HG03103 (cell line): ENCODE measurements around the gene NCK1.
"Not testable (repeated sequence)": the region's sequence is repeated elsewhere in the genome, so short reads cannot be mapped to it uniquely, and the experiment has no call there.

Source experiments
- ATAC-seq: cut with Tn5 transposase; IDR thresholded peaks from one replicate; pipeline ENCODE4 v1.9.1; 2021; ENCODE audit warnings: low read depth; ENCODE audit not compliant: unreplicated experiment

NCK1 gene

DNA sequence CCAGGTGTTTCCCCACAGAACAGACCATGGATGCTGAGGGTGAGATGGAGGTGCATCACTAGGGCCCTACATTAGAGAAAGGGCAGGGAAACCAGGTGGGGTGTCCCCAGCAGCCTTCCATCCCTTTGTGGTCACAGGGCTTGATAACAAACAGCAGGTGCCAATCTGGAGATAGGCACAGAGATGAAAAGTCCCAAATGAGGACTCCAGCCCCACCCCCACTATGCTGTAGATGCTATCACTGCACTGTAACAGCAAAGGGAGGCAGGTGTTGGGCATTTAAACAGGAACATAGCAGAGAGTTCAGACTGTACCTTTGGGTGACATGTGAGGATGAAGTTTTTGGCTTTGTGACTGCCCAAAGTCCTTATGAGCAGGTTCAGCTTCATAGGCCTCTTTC, 117.2 kb downstream of the NCK1 start:
- no peak for ATAC-seq

DNA sequence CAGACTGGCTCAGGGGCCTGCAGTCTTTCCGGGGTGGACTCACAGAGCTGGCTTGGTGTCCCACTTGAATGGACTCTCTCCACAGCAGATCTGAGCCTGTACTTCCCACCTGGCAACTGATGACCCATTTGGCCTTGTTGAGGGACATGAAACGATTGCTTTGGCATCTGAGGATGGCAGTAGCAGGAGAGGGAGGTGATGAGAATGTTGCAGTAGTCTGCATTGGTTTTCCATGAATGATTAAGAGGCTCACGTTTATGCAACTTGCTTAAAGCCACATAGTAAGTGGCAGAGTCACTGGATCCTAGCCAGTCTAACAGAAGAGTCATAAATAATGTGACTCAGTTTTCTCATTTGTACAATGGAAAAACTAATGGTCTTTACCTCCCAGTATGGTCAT, 117.7 kb downstream of the NCK1 start:
- no peak for ATAC-seq

- ATAC-seq, result no peak
These were observed 120.0 kb downstream of the NCK1 start for GRCh38 chr3:136982033-136982432.

DNA sequence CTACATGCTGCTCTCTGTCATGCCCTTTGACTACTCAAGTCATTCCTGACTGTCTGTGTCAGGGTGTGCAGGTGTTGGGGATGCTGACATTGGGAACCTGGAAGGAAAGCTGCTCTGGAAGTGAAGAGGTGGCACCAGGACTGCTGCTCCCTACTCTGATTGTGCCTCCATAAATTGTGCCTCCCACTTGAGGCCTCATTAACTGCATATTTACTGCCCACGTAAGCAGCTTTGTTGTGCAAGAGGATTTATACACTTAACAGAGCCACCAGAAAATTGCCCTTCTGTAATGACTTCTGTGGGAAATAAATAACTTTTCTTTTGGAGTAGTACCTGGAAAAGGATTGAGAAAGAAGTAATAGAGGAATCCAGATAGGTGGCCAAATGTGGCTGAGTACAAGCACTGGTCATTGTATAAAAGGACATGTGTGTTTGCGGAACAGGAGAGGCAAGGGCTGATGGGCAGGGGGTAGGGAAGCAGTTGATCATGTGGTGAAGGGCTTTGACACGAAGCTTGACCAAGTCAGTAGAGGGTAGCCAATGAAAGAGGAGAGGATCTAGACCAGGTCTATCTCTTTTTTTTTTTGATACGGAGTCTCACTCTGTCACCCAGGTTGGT, 120.6 kb downstream of the NCK1 start:
- ATAC-seq, result no peak

DNA sequence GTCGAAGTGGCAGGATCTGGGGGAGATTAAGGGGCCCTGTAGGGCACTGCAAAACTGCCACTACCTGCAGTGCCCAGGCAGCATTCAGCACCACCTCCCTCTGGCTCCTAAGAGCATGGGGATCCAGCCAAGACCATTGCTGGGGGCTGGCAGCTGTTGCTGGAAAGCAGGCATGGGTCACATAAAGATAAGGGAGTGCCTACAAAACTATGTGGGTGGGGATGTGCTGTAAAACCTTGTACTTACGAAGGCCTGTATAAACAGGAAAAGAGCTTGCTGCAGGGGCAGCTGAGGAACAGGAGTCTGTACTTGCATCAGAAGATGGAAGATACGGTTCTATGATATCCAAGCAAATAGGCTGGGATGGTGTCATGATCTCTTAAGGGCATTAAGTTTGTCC, 122.8 kb downstream of the NCK1 start:
- ATAC-seq, result no peak

- not testable (repeated sequence) for ATAC-seq
These were observed 125.5 kb downstream of the NCK1 start for GRCh38 chr3:136987398-136987980.

DNA sequence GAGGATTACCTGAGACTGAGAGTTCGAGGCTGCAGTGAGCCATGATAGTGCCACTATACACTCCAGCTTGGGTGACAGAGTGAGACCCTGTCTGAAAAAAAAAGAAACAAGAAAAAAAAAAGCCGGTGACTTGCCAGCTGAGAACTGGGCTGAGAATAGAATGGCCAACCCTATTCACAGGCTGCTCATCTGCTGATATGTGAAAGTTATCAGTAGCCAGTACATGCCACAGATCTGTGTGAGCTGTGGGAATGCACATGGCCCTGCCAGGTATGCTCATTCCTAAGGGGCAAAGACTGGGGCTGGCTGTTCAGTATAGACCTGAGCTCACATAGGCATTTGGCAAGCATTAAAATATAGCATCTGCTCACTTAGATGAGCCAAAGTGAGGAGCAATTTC, 126.6 kb downstream of the NCK1 start:
- ATAC-seq, result no peak

- ATAC-seq, result no peak
These were observed 127.9 kb downstream of the NCK1 start for GRCh38 chr3:136989781-136990524.

- no peak for ATAC-seq
These were observed 128.8 kb downstream of the NCK1 start for GRCh38 chr3:136990826-136991225.

DNA sequence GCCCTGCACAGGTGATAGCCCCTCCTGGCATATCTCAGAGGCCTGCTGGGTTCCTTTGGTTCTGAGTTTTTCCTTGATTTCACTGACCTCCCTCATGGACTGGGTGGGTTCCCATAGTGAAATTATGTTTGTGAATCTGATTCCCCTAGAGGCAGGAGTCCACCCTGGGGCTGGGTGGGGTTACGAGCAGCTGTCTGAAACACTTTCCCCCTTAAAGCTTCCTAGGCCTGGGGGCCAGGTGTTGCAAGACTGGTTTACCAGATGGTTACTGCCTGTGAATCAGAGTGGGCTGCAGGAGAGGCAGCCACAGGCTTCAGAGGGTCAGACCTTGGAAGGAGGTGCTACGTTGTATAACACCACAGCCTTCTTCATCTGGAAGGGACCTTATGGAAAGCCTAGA, 130.1 kb downstream of the NCK1 start:
- ATAC-seq, result no peak

GRCh38 chr3:136994772-136995516, 132.9 kb downstream of the NCK1 start:
- no peak for ATAC-seq

DNA sequence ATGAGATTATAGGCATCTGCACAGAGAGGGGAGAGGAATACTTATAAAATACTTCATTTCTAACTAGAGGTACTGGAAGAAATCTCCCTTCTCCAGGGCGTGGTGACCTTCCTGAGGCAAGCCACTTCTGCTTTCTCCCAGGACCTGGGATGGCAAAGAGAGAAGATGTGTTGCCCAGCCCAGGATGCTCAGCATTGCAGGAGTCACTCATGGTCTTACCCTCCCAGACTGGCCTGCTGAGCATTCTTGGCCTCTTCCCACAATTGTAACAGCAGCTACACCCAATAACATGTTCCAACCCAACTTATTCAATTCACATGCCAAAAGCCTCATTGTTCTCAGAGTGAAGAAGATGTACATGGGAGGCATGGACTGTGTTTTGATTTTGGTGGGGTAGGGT, 133.6 kb downstream of the NCK1 start:
- no peak for ATAC-seq
